IMR-90 (cell line): ENCODE data around the gene PILRB. TPM values are rescaled to one million over a fixed set of nuclear protein-coding genes. Genes with fewer than 3 reads are reported as not detected.
A peak's percentile ranks its signal among the peaks of the same experiment; 100 is the strongest.

ENCODE experiments used
- ATAC-seq: fragments of 200-7000 bp; cut with Tn5 transposase; 2 replicates; pipeline ENCODE4 v1.9.1; 2020; ENCODE audit warnings: low read depth, mild to moderate bottlenecking, moderate library complexity
- BruUV-seq: library from RNA; stranded (reverse); fragments of 400-500 nt; replicated peaks from 2 replicates; lab custom pipeline; 2021; lab: Mats Ljungman, UMichigan
- CTCF ChIA-PET: fragments of 300-600 bp; formaldehyde crosslinking; extraction: SDS; loops from one replicate; lab custom pipeline; 2021; ENCODE audit warnings: antibody characterized with exemption; lab: Yijun Ruan, JAX
- POLR2A ChIA-PET: fragments of 300-600 bp; sonication (Branson Sonifier 250); formaldehyde crosslinking; loops from one replicate; lab custom pipeline; 2022; ENCODE audit warnings: antibody characterized with exemption; ENCODE audit not compliant: unreplicated experiment; lab: Charles Lee
- DNase-seq: peaks from one replicate; pipeline ENCODE4 v3.0.0; 2013
- H2AFZ ChIP-seq: replicated peaks from 2 replicates; pipeline ENCODE3; 2013; ENCODE audit warnings: low read length, mild to moderate bottlenecking; ENCODE audit not compliant: poor library complexity
- H2AK5ac ChIP-seq: 2 replicates; pipeline ENCODE4 v1.6.1; 2013; ENCODE audit warnings: low read depth, low read length, inconsistent platforms
- H2AK9ac ChIP-seq: replicated peaks from 2 replicates; pipeline ENCODE3; 2013; ENCODE audit warnings: mild to moderate bottlenecking, low read depth, low read length, moderate library complexity; ENCODE audit not compliant: poor library complexity
- H2BK120ac ChIP-seq: 2 replicates; pipeline ENCODE4 v1.6.1; 2013; ENCODE audit warnings: low read depth, low read length, inconsistent platforms
- H2BK15ac ChIP-seq: 3 replicates; pipeline ENCODE4 v1.6.1; 2013; ENCODE audit warnings: low read depth, low read length, inconsistent platforms
- H2BK20ac ChIP-seq: 2 replicates; pipeline ENCODE4 v1.6.1; 2013; ENCODE audit warnings: low read depth, mild to moderate bottlenecking, inconsistent platforms, low read length, moderate library complexity
- H2BK5ac ChIP-seq: 2 replicates; pipeline ENCODE4 v1.6.1; 2013; ENCODE audit warnings: mild to moderate bottlenecking, low read depth, low read length, inconsistent platforms; ENCODE audit not compliant: poor library complexity, severe bottlenecking
- H3K14ac ChIP-seq: replicated peaks from 2 replicates; pipeline ENCODE4 v1.6.1; 2013; ENCODE audit warnings: low read depth, low read length, inconsistent platforms
- H3K18ac ChIP-seq: 2 replicates; pipeline ENCODE4 v1.6.1; 2013; ENCODE audit warnings: low read depth, low read length, control low read depth
- H3K23ac ChIP-seq: 2 replicates; pipeline ENCODE4 v1.6.1; 2013; ENCODE audit warnings: low read depth, low read length, inconsistent platforms
- H3K27ac ChIP-seq: 2 replicates; pipeline ENCODE4 v1.5.1; 2013; ENCODE audit warnings: mild to moderate bottlenecking, control low read depth, low read length; ENCODE audit not compliant: insufficient read depth
- H3K27me3 ChIP-seq: 2 replicates; pipeline ENCODE4 v1.6.1; 2013; ENCODE audit warnings: low read length; ENCODE audit not compliant: control insufficient read depth, insufficient read depth
- H3K36me3 ChIP-seq: 2 replicates; pipeline ENCODE4 v1.6.1; 2013; ENCODE audit warnings: low read length, mixed read lengths; ENCODE audit not compliant: control insufficient read depth, insufficient read depth
- H3K4ac ChIP-seq: 2 replicates; pipeline ENCODE4 v1.6.1; 2013; ENCODE audit warnings: low read depth, low read length, inconsistent platforms
- H3K4me1 ChIP-seq: 2 replicates; pipeline ENCODE4 v1.6.1; 2013; ENCODE audit warnings: low read length, mixed read lengths; ENCODE audit not compliant: control insufficient read depth, insufficient read depth
- H3K4me2 ChIP-seq: 2 replicates; pipeline ENCODE4 v1.6.1; 2013; ENCODE audit warnings: low read depth, mild to moderate bottlenecking, control low read depth, low read length, moderate library complexity
- H3K4me3 ChIP-seq: 2 replicates; pipeline ENCODE4 v1.5.1; 2013; ENCODE audit warnings: low read depth, mild to moderate bottlenecking, control low read depth, low read length, moderate library complexity; ENCODE audit not compliant: insufficient read depth
- H3K56ac ChIP-seq: 2 replicates; pipeline ENCODE4 v1.6.1; 2013; ENCODE audit warnings: low read length, inconsistent platforms; ENCODE audit not compliant: insufficient read depth; ENCODE audit errors: extremely low read depth
- H3K79me1 ChIP-seq, 2 experiments: 2 replicates each; pipeline ENCODE4 v1.6.1; 2013; ENCODE audit warnings: low read length in 2 of 2, inconsistent platforms in 1 of 2, low read depth in 1 of 2
- H3K9ac ChIP-seq: 2 replicates; pipeline ENCODE4 v1.6.1; 2013; ENCODE audit warnings: low read depth, low read length, control low read depth
- H3K9me1 ChIP-seq: 2 replicates; pipeline ENCODE4 v1.6.1; 2013; ENCODE audit warnings: low read length, inconsistent platforms; ENCODE audit not compliant: insufficient read depth
- H3K9me3 ChIP-seq: 2 replicates; pipeline ENCODE4 v1.6.1; 2013; ENCODE audit warnings: low read length; ENCODE audit not compliant: control insufficient read depth, insufficient read depth
- H4K20me1 ChIP-seq: 2 replicates; pipeline ENCODE4 v1.6.1; 2013; ENCODE audit warnings: low read length, inconsistent platforms; ENCODE audit not compliant: insufficient read depth
- H4K5ac ChIP-seq: 2 replicates; pipeline ENCODE4 v1.6.1; 2013; ENCODE audit warnings: mild to moderate bottlenecking, low read depth, low read length, control low read depth
- H4K8ac ChIP-seq, 2 experiments: 2 replicates each; pipeline ENCODE4 v1.6.1; 2013; ENCODE audit warnings: low read depth in 2 of 2, low read length in 2 of 2, control low read depth in 1 of 2, inconsistent platforms in 1 of 2
- H4K91ac ChIP-seq: 2 replicates; pipeline ENCODE4 v1.6.1; 2013; ENCODE audit warnings: low read depth, low read length, inconsistent platforms; ENCODE audit not compliant: insufficient read depth
- CHD1 ChIP-seq: IDR thresholded peaks from 2 replicates; pipeline ENCODE4 v1.6.1; 2012; ENCODE audit warnings: low read depth, low read length, improper control_type of control experiment
- MAZ ChIP-seq: IDR thresholded peaks from 2 replicates; pipeline ENCODE4 v1.6.1; 2012; ENCODE audit warnings: low read depth, mild to moderate bottlenecking, low read length, improper control_type of control experiment, moderate library complexity, borderline replicate concordance
- RFX5 ChIP-seq: IDR thresholded peaks from 2 replicates; pipeline ENCODE4 v1.8.0; 2012; ENCODE audit warnings: low read depth, mild to moderate bottlenecking, low read length, moderate library complexity
- WGBS, 2 experiments: methylation state at CpG; one replicate each; pipeline versions ENCODE4 v1.1.5 to v1.1.7; 2013; ENCODE audit warnings: missing lambda C conversion rate in 2 of 2; ENCODE audit not compliant: insufficient read length in 1 of 2; ENCODE audit errors: extremely low coverage in 2 of 2; 5-methylcytosine and 5-hydroxymethylcytosine counted together
- dilution Hi-C: fragments of 300-500 bp; cut with HindIII; formaldehyde crosslinking; loops from one replicate; pipeline ENCODE4 v1.14.3; 2018; ENCODE audit warnings: low sequenced_read_pairs; ENCODE audit not compliant: unreplicated experiment
- in situ Hi-C: fragments of 300-500 bp; cut with MboI; formaldehyde crosslinking; loops from 3 replicates; pipeline ENCODE4 v1.14.3; 2019; ENCODE audit warnings: low sequenced_read_pairs, inconsistent platforms, mixed read lengths
- intact Hi-C: fragments of 100-400 bp; cut with micrococcal nuclease; formaldehyde crosslinking; loops from 2 replicates; pipeline ENCODE4 v1.10.0; 2022
- polyA plus RNA-seq, 3 experiments: library from polyadenylated mRNA; depleted of rRNA; stranded (reverse); fragments of >200 nt; gene quantifications; 2 replicates each; pipeline ENCODE4 v1.2.3, GENCODE V29; 2012; ENCODE audit warnings: low replicate concordance in 1 of 3
- total RNA-seq: library from RNA; depleted of rRNA; stranded (reverse); fragments of >200 nt; gene quantifications from 2 replicates; pipeline ENCODE4 v1.2.3, GENCODE V29; 2012
- TF ChIP-seq, protein P1 (sequence below): conservative IDR thresholded peaks from 2 replicates; pipeline ENCODE4 v1.5.1; 2012; ENCODE audit warnings: mild to moderate bottlenecking, low read depth, low read length, improper control_type of control experiment

Gene PILRB
- total and polyA plus RNA-seq, 2 of the 4 experiments (the other 2 are of a cell fraction): 3.4 to 22.2 TPM

- in situ Hi-C loops: no loop called here
- Histone ChIP-seq H3K4me1 (no peaks in the 10 kb centered on the region), H2BK20ac (no peak overlapping the region), H4K8ac (no peak overlapping the region), H4K20me1 (no peaks in the 10 kb centered on the region), H3K14ac (no peak overlapping the region), H2AK5ac (no peak overlapping the region), H3K9me1 (peaks cover 3% of the 10 kb centered on the region; the same call in 1 of the 2 replicates), H3K27ac (no peak overlapping the region), H3K4ac (no peak overlapping the region), H3K23ac (no peak overlapping the region), H2AFZ (peak overlapping the region; percentile 24), H2BK5ac (no peak overlapping the region), H3K56ac (no peak overlapping the region), H3K27me3 (peaks cover 36% of the 10 kb centered on the region), H2BK120ac (no peak overlapping the region), H3K4me2 (no peak overlapping the region), H2AK9ac (no peak overlapping the region), H3K18ac (no peak overlapping the region), H4K5ac (no peak overlapping the region), H3K36me3 (no peaks in the 10 kb centered on the region), H3K9me3 (peaks cover 4% of the 10 kb centered on the region), H3K79me1 (no peaks in the 10 kb centered on the region), H3K4me3 (no peak overlapping the region), H2BK15ac (no peak overlapping the region), H3K9ac (no peak overlapping the region), H4K91ac (no peak overlapping the region)
- intact Hi-C loops: no loop called here
- ChIA-PET CTCF (no interaction called here), POLR2A (no interaction called here)
- dilution Hi-C loops: no loop called here
- DNase-seq: no peak
- TF ChIP-seq CHD1: no peak
- TF ChIP-seq, protein P1, sequence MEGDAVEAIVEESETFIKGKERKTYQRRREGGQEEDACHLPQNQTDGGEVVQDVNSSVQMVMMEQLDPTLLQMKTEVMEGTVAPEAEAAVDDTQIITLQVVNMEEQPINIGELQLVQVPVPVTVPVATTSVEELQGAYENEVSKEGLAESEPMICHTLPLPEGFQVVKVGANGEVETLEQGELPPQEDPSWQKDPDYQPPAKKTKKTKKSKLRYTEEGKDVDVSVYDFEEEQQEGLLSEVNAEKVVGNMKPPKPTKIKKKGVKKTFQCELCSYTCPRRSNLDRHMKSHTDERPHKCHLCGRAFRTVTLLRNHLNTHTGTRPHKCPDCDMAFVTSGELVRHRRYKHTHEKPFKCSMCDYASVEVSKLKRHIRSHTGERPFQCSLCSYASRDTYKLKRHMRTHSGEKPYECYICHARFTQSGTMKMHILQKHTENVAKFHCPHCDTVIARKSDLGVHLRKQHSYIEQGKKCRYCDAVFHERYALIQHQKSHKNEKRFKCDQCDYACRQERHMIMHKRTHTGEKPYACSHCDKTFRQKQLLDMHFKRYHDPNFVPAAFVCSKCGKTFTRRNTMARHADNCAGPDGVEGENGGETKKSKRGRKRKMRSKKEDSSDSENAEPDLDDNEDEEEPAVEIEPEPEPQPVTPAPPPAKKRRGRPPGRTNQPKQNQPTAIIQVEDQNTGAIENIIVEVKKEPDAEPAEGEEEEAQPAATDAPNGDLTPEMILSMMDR: no peak
- no peak for TF ChIP-seq MAZ
- TF ChIP-seq RFX5: no peak
- ATAC-seq: no peak
- WGBS, 2 experiments: 42% methylated on average over 2 of the region's 9 CpGs; no CpG with 5 or more reads in 1 of the 2 experiments
- BruUV-seq: no TSS peak
Observed at GRCh38 chr7:100389437-100390088, 31.6 kb downstream of the PILRB start.
